ACHN (cell line): Measurements from ENCODE around the gene TNS3.
A peak's percentile ranks its signal among the peaks of the same experiment; 100 is the strongest.
"Not testable (repeated sequence)": the region's sequence is repeated elsewhere in the genome, so short reads cannot be mapped to it uniquely, and the experiment has no call there.

Experiments
- DNase-seq: peaks from one replicate; pipeline ENCODE4 v3.0.0-alpha.2; 2015
- in situ Hi-C: cut with HindIII; loops from 2 replicates; pipeline ENCODE4 v1.10.0; 2017; ENCODE audit warnings: low sequenced_read_pairs, low pct_ligation_motif_present, low pct_unique_long_range_greater_than_20kb

The TNS3 gene

DNA sequence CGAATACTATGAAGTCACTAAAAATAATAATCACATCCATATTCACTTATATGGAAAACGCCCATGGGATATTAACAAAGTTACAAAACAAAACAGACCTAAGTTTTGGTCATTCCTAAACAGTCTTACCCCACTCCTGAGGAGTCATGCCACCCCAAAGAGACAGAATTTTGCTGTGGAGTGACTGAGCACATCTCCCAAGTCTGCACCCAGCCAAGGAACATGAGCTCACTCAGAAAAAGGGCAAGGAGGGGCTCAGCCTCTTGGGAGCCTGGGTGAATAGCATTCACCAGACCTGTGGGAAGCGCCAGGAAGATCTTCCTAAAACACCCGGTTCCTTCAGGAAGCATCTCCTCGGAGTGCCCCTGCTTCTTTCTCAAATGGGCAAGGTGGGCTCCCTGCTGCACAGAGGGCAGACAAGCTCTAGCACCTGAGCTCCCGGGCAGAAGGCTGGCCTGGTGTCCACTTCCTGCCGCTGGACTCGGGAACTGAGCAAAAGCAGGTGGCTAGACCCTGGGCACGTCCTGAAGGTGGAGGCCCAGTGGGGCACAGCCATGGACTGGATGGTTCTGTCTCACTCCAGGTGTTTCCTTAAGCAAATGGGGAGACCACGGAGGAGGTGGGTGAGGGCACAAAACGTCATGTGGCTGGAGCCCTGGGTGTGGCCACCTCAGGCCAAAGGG, 31.0 kb downstream of the TNS3 start:
- no peak for DNase-seq
- in situ Hi-C loops = no loop called here

DNA sequence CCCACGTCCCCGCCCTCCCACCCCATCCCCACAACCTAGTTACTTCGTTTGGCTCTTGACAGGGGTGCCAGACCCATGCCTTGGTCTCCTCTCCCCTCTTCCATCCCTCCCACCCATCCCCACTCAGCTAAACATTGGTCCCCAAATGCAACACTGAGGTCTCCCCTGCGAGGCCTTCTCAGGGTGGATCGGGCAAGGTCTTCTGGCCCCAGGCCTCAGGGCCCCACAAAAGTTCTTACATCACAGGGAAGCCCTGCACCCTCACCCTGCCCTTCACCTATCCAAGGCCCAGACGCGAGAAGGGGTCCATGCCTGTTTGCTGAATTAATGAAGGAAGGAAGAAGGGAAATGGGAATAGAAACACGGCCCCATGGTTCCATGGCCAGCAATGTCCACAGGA, 32.0 kb downstream of the TNS3 start:
- DNase-seq = no peak
- in situ Hi-C loops = no loop called here

DNA sequence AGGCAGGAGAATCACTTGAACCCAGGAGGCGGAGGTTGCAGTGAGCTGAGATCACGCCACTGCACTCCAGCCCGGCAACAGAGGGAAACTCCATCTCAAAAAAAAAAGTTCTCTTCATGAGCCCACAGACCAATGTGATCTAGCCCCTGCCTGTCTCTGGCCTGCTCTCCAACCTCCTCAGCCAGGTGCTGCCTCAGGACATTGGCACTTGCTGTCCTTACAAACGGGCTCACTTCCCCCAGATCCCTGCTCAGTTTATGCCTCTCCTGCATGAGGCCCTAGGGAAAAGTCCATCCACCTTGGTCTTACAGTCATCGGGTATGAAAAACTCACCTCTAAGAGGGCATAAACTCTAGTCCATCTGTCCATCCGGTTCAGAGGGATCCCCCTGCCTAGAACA, 32.5 kb downstream of the TNS3 start:
- in situ Hi-C loops = no loop called here
- DNase-seq = no peak

DNA sequence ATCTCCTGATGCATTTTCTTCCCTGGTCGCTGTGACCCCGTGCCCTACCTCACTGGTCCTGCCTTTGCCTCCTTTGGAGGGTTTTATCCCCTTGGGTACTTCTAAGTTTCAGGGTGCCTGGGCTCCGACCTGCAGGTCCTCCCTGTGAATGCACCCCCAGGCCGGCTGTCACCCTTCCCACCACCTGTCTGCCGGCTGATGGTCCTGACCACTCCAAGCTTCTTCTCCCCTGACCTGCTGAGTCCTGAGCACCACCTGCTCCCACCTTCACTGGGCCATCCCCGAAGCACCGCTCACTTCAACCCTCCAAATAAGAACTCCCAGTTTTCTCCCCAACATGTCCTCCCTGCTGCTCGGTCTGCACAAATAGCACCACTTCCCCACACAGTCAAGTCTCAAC, 33.4 kb downstream of the TNS3 start:
- DNase-seq = no peak
- in situ Hi-C loops = no loop called here

DNA sequence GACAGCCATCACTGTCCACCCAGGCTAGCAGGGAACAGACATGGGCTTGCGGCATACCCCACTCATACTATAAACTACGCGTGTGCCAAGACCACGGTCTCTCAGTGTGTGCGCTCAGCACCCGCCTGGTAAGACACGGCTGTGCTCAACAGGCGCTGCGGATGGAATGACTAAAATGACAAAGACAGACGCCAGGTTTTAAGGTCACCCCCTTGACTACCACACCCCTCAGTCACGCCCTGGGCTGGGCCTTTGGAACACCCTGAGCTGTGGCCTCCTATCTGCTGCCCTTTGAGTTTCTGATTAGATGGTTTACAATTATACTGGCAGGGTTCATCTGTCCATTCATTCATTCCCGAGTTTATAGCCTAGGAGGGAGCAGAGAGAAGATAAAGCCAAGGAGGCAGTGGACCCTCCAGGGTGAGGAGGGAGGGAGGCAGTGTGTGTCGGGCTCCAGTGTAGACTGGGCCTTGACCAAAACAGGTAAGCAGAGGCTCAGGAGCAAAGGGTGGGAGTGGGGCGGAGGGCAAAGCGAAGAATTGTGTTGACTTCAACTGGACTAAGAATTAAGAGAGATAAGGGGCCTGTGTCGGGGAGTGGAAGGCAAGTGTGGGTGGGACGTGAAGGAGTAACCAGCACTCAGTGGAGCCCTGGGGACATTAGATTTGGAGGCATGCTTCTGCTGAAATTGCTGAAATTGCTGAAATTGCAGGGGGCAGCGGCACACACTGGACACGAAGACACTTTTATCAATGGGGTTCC, 35.0 kb downstream of the TNS3 start:
- DNase-seq = no peak
- in situ Hi-C loops = no loop called here

DNA sequence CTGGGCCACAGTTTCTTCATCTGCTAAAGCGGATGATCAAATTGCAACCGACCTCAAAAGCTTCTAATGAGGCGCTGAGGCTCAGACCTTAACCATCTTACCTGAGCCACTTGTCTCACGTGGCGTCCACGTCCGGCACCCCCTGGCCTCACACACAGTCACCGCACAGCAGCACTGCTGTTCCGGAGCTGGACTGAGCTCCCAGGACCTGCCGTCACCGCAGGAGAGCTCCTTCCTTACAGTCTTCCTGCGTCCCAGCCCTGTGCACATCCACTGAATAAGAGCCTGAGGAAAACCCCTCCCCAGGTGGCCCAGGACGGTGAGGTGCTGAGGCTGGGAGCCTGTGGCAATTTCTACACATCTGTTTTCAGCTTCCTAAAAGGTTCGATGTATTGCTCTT, 35.7 kb downstream of the TNS3 start:
- in situ Hi-C loops = no loop called here
- no peak for DNase-seq

DNA sequence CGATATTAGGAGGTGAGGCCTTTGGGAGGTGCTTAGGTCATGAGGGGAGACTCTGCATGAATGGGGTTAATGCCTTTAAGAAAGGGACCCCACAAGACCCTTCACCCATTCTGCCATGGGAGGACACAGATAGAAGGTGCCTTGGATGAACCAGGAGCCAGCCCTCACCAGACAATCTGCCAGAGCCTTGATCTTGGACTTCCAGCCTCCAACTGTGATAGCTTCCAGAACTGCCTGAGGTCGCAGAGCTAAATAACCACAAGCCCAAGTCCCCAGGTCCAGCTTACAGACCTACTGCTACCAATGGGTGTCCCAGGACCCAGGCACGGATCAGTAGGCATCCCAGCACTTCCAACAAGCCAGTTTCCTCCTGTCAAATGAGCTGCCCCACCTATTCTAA, 37.5 kb downstream of the TNS3 start:
- in situ Hi-C loops = no loop called here
- no peak for DNase-seq

DNA sequence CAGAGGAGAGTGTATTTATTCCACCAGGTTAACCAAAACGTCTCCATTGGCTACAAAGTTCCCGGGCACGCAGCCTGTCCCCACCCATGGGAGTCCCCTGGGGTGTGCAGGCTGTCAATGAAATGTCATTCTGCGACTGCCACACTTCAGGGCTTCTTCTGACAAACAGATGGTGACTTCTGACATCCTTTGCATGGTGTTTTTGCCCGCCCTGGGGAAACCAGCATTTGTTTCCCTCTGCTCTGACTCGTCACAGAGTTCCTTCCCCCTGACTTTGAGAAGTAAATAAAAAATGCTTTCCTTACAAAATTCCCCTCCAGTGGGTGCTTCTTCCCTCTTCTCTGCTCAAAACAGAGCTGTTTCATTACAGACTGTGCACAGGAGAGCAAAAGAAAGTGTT, 38.2 kb downstream of the TNS3 start:
- in situ Hi-C loops = no loop called here

DNA sequence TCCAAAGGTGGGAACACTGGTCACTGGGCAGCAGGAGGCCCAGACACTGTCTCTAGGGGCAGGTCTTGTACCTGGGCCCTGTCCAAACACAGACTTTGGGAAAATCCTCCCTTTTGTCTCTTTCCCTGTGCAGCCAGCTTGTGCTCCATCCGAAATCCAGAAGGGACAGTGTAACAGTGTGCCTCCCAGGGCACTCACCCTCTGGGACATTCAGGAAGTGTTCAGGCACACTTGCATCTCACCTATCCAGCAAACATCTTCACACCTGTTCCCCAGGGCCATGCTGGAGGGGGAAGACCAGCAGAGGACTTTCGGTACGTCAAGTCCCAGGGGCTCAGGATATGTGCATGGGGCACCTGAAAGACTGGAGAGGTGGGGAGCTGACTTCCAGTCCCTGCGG, 38.9 kb downstream of the TNS3 start:
- DNase-seq = no peak
- in situ Hi-C loops = no loop called here

More for the DNA sequence above, 38.2 kb downstream of the TNS3 start:
- DNase-seq = no peak

DNA sequence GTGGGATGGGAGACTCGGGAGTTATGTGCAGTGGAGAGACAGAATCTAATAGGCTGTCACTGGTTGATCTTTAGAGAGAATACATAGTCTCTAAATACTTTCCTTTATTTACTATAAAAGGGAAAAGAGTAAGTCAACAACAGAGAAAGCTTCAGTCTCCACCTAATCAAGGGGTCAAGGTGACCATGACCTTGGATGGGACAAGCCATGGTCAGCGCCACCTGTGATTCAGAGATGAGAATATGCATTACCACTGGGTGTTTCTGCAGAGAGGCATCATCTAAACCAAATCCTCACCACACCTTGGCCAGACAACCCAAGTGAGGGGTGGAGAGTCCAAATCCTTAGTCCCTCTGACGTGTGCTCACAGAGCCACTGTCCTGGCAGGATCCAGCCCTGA, 39.9 kb downstream of the TNS3 start:
- in situ Hi-C loops = no loop called here
- DNase-seq = no peak

DNA sequence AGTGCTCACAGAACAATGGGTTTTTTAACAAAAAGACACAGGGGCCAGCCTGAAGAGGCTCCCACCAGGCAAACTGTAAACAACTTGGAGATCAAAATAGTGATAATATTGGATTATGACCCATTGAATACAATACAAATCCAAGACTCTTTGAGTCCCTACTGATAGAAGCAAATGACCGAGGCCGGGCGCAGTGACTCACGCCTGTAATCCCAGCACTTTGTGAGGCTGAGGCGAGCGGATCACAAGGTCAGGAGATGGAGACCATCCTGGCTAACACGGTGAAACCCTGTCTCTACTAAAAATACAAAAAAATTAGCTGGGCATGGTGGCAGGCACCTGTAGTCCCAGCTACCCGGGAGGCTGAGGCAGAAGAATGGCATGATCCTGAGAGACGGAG, 40.4 kb downstream of the TNS3 start:
- DNase-seq, in situ Hi-C loops: not testable (repeated sequence)

DNA sequence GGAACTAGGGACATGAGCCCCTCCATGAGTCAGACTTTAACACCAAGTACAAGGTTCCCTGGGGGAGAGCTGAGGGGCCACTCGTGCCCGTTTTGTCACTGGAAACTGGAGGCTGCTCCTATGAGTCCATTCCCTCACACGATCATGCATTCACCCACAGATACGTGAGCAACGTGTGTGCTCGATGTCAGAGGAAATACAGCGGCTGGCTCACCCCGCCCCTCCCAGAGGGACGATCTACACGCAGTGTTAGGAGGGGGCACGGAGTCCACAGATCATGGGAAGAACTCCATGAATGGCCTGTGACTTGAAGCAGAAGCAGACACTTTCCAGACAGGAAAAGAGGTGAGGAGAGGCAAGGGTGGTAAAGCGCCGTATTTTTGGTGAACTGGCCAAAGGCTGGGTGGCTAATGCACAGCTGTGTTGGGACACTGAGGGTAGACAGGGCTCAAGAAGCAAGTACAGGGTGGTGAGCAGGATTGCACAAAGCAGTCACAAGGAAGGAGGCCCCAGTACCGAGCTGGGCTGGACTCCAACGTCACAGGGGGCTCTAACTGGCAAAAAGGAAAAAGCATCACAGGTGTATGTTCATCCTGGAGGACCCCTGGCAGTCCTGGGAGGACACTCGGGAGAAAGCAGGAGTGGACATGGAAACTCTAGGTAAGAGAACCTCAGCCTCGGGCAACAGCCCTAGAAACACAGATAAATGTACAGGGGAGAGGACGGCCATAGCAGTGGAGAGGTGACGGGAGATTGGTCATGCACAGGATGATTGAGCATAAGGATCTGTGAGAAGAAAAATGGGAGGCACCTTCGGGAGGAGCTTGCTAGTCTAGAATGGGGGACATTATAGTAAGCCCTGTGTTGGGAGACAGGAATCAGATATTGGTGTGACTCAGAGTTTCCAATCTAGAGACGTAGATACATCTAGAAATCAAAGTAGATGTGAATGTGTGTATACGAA, 41.2 kb downstream of the TNS3 start:
- DNase-seq = no peak
- in situ Hi-C loops = no loop called here

DNA sequence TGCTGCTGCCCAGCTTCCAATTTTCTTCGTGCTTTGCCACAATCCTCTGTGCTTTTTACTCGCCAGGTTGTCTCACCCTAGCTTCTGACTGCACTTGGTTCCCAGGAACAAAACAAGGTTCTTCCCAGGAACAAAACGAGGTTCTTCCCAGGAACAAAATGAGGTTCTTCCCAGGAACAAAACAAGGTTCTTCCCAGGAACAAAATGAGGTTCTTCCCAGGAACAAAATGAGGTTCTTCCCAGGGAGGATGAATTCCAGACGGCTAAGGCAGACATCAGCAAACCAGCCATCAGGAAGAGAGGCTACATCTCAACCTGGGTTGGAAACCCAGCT, 41.9 kb downstream of the TNS3 start:
- in situ Hi-C loops = no loop called here
- no peak for DNase-seq

DNA sequence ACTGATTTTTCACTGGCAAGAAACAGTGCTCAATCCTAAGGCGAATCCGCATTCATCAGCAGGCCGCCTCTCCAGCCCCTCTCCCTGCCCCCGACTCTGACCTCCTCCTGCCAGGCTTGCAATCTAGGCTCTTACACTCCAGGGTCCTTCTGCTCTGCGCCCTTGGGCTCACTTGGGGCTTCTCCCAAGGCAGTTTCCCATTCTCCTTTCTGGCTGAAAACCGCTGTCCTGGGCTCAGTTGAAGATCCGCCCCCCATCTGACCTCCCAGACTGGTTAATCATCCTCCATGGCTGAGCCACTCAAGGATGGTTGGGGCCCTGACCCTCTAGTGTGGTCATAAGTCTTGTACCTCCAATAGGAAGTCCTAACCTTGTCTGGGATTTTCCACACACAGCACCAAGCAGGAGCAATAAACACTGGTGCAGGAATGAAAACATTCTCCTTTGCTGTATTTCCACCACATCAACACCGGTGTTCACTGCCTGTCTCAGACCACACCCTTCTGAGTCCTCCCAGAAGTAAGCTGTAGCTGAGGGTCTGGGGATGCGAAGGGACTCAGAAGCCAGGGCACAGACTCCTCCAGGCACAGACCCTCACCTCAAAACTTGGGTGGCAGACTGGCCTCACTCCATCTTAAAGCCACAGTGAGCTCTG, 42.4 kb downstream of the TNS3 start:
- DNase-seq = peak; percentile 94
- in situ Hi-C loops = no loop called here

DNA sequence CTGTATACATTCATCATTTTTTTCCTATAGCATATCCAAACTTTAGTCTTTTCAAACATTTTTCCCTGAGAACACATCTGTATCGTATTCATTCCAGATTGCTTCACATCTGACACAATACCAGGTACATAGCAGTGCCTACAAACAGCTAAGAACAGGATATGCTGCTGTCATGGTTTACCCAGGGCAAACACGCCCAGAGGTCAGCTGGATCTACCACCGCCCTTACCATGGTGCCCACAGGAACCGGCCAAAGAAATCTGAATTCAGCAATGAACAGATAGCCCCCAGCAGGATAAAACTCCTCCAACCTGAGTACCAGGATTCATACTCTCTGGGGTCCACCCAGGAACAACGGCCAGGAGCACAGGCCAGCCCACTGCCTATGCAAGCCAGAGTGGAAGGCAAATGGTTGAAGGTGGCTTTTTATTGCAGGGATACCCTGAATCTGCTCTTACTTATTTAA, 43.0 kb downstream of the TNS3 start:
- in situ Hi-C loops = no loop called here
- DNase-seq = no peak

DNA sequence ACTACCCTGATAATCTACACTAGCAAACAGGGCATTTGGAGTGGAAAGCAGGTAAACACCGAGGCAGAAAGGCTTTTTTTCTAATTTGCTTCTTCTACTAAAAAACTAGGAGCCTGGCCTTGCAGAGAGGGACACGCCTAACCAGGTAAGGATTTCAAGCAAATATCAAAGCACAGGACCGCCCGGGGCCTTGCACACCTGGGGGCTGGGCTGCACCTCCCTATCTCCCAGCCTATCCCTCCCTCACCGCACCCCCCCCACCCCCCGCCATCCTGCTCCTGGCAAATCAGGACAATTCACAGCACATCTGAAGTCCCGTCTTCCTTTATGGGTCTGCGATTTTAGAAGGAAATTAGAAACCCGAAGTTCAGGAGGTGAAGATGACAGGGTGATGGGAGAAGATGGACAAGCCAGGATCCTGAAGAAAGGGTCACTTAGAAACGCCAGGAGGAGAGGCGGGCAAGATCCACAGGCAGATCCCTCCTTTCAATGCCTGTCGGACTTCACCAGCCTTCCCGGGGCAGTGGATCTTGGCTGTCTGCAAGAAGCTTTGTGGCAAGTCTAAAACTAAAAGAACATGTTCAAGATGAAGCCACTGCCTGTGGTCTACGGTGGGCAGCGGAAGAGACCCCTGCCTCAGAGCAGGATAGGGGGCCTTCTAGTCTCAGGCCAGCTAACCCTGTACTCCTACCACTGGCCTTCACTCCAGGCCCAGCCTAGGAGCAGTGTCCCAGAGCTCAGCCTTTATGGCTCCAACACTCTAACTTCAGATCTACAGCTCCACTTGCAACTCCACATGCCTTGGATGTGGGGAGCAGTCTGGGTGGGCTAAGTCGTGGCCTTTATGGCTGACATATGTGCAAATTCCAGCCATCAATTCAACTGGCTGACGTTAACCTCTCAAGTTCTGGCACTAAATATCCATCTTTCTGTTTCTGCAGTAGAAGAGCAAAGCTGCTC, 43.9 kb downstream of the TNS3 start:
- in situ Hi-C loops = no loop called here

DNA sequence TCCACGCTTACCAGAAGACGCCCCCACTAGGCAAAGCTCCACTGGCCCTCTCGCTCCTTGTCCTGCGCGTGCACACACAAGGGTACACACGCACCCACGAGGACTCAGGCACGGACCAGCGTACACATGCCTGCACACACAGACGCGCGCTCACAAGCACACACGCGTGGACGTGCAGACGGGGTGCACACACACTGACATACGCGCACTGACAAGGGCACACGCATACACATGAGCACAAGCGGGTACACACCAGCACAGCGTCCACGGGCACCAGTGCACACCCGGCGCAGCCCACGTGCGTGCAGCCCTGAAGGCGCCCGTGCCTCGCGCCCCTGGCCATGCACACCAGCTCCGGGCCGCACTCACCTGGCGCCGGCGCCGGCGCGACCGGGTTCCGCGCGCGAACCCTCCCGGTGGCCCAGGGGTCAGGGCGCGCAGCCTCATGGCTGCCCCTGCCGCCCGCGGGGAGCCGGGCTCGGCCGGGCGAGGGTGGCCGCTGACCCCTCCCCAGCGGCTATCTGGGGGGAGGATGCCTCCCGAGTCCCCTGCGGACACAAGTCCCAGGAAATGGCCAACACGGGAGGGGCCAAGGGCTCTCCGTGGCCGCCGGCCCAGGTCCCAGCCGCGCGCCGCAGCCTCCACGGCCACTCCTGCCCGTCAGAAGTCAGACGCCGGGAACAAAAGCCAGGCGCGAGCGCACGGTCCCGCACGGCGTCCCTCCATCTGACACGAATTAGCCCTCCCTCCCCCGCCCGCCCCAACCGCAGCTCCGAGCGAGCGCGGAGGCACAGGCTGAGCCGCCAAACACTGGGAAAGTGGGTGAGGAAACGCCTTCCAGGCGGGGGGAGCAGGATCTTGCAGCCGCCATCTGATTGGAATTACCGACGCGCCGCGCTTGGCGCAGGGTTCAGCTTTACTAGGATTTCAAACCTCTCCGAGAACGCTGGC, 45.0 kb downstream of the TNS3 start:
- DNase-seq = peak; percentile 70
- in situ Hi-C loops = no loop called here

More for the DNA sequence above, 43.9 kb downstream of the TNS3 start:
- DNase-seq = no peak
